Adrenal gland (tissue), 12 donors: ENCODE measurements around the gene NPPC. TPM values are rescaled to one million over a fixed set of nuclear protein-coding genes. Genes with fewer than 3 reads are reported as not detected.

Experiments
- DNase-seq, 7 donors: peaks; one replicate each; pipeline ENCODE4 v3.0.0-alpha.2; 2019 to 2020
- H3K27ac ChIP-seq, 5 donors: fragments of 200-600 bp; sonication (generic) in 4 of 5; 1 replicate in 3 of 5; 2 replicates in 2 of 5; pipeline versions ENCODE4 v1.5.1 to v1.8.0; 2016 to 2020; ENCODE audit warnings: mild to moderate bottlenecking in 1 of 5
- H3K27me3 ChIP-seq: fragments of 200-600 bp; 2 replicates; pipeline ENCODE4 v1.8.0; 2021
- H3K36me3 ChIP-seq, 2 donors: fragments of 200-600 bp; replicated peaks in 1 of 2; 1 replicate in 1 of 2; 2 replicates in 1 of 2; pipeline versions ENCODE4 v1.5.1 to v1.8.0; 2018 to 2022
- H3K4me1 ChIP-seq, 2 donors: fragments of 200-600 bp; replicated peaks in 1 of 2; 1 replicate in 1 of 2; 2 replicates in 1 of 2; pipeline versions ENCODE4 v1.5.1 to v1.8.0; 2018 to 2021
- H3K4me3 ChIP-seq, 4 donors: fragments of 200-600 bp; sonication (generic) in 3 of 4; one replicate each; pipeline ENCODE4 v1.5.1; 2016 to 2018
- H3K9me3 ChIP-seq, 3 donors: fragments of 200-600 bp; sonication (generic) in 1 of 3; replicated peaks in 1 of 3; 1 replicate in 2 of 3; 2 replicates in 1 of 3; pipeline versions ENCODE4 v1.5.1 to v1.8.0; 2016 to 2021
- CTCF ChIP-seq, 6 experiments: fragments of 450-650 bp in 4 of 6; fragments of 200-600 bp in 2 of 6; sonication (generic) in 1 of 6; IDR thresholded peaks; 1 replicate in 5 of 6; 2 replicates in 1 of 6; pipeline versions ENCODE4 v1.5.1 to v1.8.0; 2016 to 2021; ENCODE audit warnings: antibody characterized with exemption in 6 of 6, mild to moderate bottlenecking in 2 of 6, moderate library complexity in 1 of 6
- POLR2A ChIP-seq, 2 donors: fragments of 450-650 bp; IDR thresholded peaks; one replicate each; pipeline ENCODE4 v1.6.1; 2017; ENCODE audit warnings: antibody characterized with exemption in 2 of 2, mild to moderate bottlenecking in 2 of 2, moderate library complexity in 1 of 2
- WGBS, 4 donors: extraction: QIAGEN DNeasy Blood & Tissue Kit in 2 of 4; methylation state at CpG; one replicate each; pipeline versions ENCODE4 v1.1.5 to v1.1.7; 2013 to 2017; 5-methylcytosine and 5-hydroxymethylcytosine counted together
- intact Hi-C, 2 donors: fragments of 100-400 bp; cut with DNase I; formaldehyde crosslinking; loops; one replicate each; pipeline versions ENCODE4 v1.14.1 to v1.15.0; 2022 to 2023
- polyA plus RNA-seq, 3 donors: library from polyadenylated mRNA; stranded (reverse); fragments of 200-250 nt in 2 of 3; fragments of 350-450 nt in 1 of 3; fragmentation: Illumina TruSeq in 1 of 3; extraction: RNeasy Lipid Tissue Mini Kit (QIAGEN cat#74804) in 1 of 3; gene quantifications; one replicate each; pipeline ENCODE4 v1.2.3, GENCODE V29; 2013 to 2014
- total RNA-seq, 9 donors: library from RNA; depleted of rRNA in 4 of 9; stranded (reverse); fragments of >200 nt in 4 of 9; fragments of 120-200 nt in 1 of 9; fragmentation: NEBNext Ultra II Directional in 1 of 9; extraction: Animal tissue kit (Norgen Biotek cat#: 25700) in 1 of 9; gene quantifications; one replicate each; pipeline versions ENCODE4 v1.1.0 to v1.2.4, GENCODE V29; 2013 to 2023
- donor health status: healthy with polysubstance abuse.
- donor health status: Bipolar disorder and iron deficiency.
- donor health status: DM: yes; HTN: yes; CAD: no.
- donor health status: DM: no; HTN: no; CAD: no.
- donor health status: DM: no; HTN: no; CAD: no.
- donor health status: DM: yes; HTN: yes; CAD: no.

The NPPC gene
- total and polyA plus RNA-seq, 12 donors = 0.13 to 0.74 (median 0.17) TPM; not detected in 9

DNA sequence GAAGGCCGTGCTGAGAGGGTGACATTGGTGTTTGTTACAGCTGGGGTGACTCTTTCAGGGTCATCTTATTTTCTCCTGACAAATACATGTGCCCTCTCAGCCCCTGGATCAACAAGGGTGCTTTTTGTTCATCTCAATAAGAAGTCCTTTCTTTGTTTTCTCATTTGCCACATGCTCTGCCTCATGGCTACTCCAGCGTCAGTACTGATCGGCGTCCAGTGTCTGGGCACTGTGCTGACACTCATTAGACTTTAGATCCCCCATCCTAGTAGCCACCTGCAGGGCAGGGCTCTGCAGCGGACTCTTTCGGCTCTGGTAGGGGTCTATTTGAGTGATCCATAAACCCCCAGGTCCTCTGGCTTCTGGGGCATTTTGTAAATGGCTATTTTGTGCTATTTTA, 38.4 kb downstream of the NPPC start:
- peaks cover 8% of the 10 kb centered on the region for H3K27me3 ChIP-seq
- TF ChIP-seq POLR2A (IDR thresholded peaks at IDR 0.05) (no peak), CTCF (IDR thresholded peaks at IDR 0.05) (no peak)
- H3K9me3 ChIP-seq = no peaks in the 10 kb centered on the region
- H3K27ac ChIP-seq = no peak overlapping the region
- intact Hi-C loops = no loop called here
- H3K36me3 ChIP-seq = no peaks in the 10 kb centered on the region
- H3K4me1 ChIP-seq = peaks cover 7 to 10% of the 10 kb centered on the region in 2 donors
- DNase-seq = no peak
- H3K4me3 ChIP-seq = no peak overlapping the region
- WGBS, 4 donors = 83 to 92% (median 89%) methylated on average over 6 of the region's 6 CpGs

DNA sequence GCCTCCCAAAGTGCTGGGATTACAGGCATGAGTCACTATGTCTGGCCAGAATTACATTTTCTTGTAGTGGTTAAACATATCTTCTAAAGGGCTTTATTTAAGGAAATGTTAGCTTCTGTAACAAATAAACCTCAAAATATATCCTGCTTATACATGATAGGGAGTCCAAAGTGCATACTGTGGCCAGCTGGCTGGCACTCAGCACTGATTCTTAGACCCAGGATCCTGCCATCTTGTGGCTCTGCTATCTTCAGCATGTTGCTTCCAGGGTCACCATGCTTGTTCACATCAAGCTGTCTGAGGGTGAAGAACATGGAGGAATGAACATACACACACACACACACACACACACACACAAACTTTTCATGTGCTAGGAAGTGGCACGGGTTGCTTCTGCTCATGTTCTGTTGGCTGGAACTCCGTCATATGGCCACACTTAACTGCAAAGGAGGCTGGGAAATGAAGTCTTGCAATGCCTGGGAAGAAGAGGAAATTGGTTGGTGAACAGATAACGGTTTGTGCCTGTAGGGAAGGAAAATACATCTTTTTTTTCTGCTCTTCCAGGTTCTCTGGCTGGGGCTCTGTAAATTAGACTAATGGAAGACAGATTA, 40.0 kb downstream of the NPPC start:
- 65 to 76% (median 68%) methylated on average over 3 of the region's 3 CpGs for WGBS, 4 donors

DNA sequence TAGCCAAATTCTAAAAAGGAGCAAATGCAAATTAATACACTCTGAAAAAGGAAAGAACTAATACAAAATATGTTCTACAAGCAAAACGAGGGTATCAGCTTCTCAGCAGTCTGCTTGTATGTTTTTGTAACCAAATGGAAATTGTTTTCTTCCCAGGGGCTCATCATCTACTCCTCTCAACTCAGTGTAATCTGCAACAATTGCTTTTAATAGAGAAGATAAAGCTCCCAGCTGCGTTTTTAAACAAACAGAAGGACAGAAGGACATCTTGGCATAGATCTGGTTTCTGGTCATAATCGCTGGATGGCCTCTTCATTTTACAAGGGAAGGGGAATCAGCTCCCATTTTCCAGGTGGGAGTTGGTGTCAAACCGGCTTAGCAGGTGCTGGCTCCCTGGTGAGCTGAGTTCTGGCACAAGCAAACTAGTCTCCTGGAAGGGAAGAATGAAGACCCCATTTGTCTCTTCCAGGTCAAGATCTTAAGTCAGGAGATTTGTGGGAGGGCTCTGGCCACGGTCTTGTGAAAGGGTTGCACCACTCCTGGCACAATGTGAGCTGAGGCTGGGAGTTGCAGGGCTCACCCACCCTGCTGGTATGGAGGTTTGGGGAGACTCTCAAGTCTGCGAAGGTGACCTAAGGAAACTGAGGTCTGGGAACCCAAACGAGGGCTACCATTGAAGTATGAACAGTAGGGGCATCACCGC, 41.6 kb downstream of the NPPC start:
- Histone ChIP-seq H3K9me3 (no peaks in the 10 kb centered on the region), H3K27me3 (peaks cover 8% of the 10 kb centered on the region), H3K4me3 (no peak overlapping the region), H3K4me1 (peaks cover 7 to 10% of the 10 kb centered on the region in 2 donors), H3K36me3 (no peaks in the 10 kb centered on the region), H3K27ac (no peak overlapping the region)
- DNase-seq = no peak
- 62 to 73% (median 70%) methylated on average over 7 to 8 of the region's 8 CpGs for WGBS, 4 donors
- no peak for TF ChIP-seq POLR2A (IDR thresholded peaks at IDR 0.05)
- no peak for TF ChIP-seq CTCF (IDR thresholded peaks at IDR 0.05)
- intact Hi-C loops = no loop called here

More for the DNA sequence above, 40.0 kb downstream of the NPPC start:
- Histone ChIP-seq H3K27ac (no peak overlapping the region), H3K4me3 (no peak overlapping the region), H3K9me3 (no peaks in the 10 kb centered on the region), H3K36me3 (no peaks in the 10 kb centered on the region), H3K27me3 (peaks cover 8% of the 10 kb centered on the region), H3K4me1 (peaks cover 7 to 10% of the 10 kb centered on the region in 2 donors)
- intact Hi-C loops = no loop called here
- no peak for DNase-seq
- no peak for TF ChIP-seq POLR2A (IDR thresholded peaks at IDR 0.05)

GRCh38 chr2:231883468-231883881, 42.7 kb downstream of the NPPC start:
- peak in 6 of 7 donors; percentile 30 to 71 (median 44) for DNase-seq
- Histone ChIP-seq H3K27me3 (peaks cover 8% of the 10 kb centered on the region), H3K27ac (no peak overlapping the region), H3K36me3 (no peaks in the 10 kb centered on the region), H3K9me3 (no peaks in the 10 kb centered on the region), H3K4me3 (no peak overlapping the region), H3K4me1 (peaks cover 7 to 10% of the 10 kb centered on the region in 2 donors)
- intact Hi-C loops = no loop called here
- TF ChIP-seq CTCF (IDR thresholded peaks at IDR 0.05) (no peak), POLR2A (IDR thresholded peaks at IDR 0.05) (no peak)
- 14 to 20% (median 19%) methylated on average over 5 of the region's 5 CpGs for WGBS, 4 donors
